Measurements from ENCODE around the gene TNFRSF4. TPM values are rescaled to one million over a fixed set of nuclear protein-coding genes. Genes with fewer than 3 reads are reported as not detected.

The TNFRSF4 gene
- total and polyA plus RNA-seq, 9 of the 15 experiments (the other 6 are each of a cell fraction or from before 2014, with no cell fraction given) = 0.07 to 0.44 (median 0.19) TPM; not detected in 5

- TF ChIP-seq ZNF589 (CRISPR knock-in tag; IDR thresholded peaks at IDR 0.05; ENCODE audit: low read depth) (no peak), ATF2 (CRISPR knock-in tag; IDR thresholded peaks at IDR 0.05) (no peak), ZNF24 (IDR thresholded peaks at IDR 0.05) (no peak), MXI1 (IDR thresholded peaks at IDR 0.05; ENCODE audit: low read depth, low read length) (no peak), HMGXB4 (CRISPR knock-in tag; IDR thresholded peaks at IDR 0.05) (no peak)
- TF ChIP-seq, protein P1, sequence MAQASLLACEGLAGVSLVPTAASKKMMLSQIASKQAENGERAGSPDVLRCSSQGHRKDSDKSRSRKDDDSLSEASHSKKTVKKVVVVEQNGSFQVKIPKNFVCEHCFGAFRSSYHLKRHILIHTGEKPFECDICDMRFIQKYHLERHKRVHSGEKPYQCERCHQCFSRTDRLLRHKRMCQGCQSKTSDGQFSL (CRISPR knock-in tag; IDR thresholded peaks at IDR 0.05) = 0 out of 2 replicates have a peak, but pooled peaks have one; percentile 24
- TF ChIP-seq, protein P1 (tag; IDR thresholded peaks at IDR 0.05) = no peak
Measured at GRCh38 chr1:1256956-1257871, 43.3 kb upstream of the TNFRSF4 start (continued).

All from K562 (cell line).